GM19438 (cell line): ENCODE data around the gene CHCHD5.
A peak's percentile ranks its signal among the peaks of the same experiment; 100 is the strongest.
"Not testable (repeated sequence)": the region's sequence is repeated elsewhere in the genome, so short reads cannot be mapped to it uniquely, and the experiment has no call there.

Source experiments
- ATAC-seq: cut with Tn5 transposase; IDR thresholded peaks from one replicate; pipeline ENCODE4 v1.9.1; 2021; ENCODE audit warnings: low read depth; ENCODE audit not compliant: unreplicated experiment

The CHCHD5 gene, protein sequence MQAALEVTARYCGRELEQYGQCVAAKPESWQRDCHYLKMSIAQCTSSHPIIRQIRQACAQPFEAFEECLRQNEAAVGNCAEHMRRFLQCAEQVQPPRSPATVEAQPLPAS

DNA sequence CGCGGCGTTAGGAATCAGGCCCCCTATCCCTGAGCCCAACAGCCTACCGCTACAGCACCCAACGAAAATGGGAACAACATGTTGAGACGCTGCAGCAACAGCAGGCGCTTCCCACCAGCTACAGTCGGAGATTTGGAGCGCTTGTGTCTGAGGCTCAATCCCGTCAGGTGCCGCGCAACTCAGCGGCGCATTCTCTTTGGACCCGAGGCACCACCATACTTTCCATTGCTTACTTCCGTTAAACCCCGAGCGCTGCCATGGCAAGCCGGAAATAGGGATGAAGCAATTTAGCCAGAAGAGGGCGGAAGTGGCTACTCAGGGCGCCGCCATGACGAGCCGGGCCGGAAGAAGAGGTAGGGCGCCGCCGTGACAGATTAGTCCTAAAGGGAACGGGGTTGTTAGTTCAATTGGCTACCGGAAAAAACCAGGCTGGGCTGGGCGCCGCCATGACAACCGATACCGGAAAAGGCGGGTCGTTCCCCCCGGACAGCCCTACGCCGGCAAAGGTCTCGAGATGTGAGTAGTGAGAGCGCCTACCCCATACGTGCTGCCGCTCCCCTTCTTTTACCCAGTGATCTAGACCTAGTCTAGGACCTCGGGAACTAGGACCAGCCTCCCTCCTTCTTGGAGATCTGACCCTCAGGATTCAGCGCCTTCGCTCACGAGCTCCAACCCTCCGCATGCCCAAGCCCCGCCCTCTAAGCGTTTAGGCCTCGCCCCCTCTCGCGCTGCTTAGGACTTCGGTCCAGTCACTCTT, at the start of gene CHCHD5:
Gene CHCHD5, plus strand, starts transcription at position 476 of the 757 bp plus-strand sequence. Its CDS starts 39 bp downstream, at position 515.
- peak; percentile 91 for ATAC-seq

DNA sequence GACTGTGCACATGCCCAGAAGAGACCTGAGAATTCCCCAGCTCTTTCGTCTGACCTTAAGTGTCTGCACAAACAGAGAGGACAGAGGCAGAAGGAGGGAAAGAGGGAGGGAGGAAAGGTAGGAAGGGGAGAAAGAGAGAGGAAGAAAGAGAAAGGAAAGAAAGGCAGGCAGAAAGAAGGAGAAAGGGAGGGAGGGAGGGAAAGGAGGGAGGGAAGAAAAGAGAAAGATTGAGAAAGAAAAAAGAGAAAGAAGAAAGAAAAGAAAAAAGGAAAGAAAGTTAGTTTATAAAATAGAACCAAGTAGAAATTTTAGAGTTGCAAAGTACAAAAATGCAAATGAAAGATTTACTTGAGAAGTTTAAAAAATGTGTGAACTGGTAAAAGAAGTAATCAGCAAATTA, 49.6 kb upstream of the CHCHD5 start:
- ATAC-seq: no peak

DNA sequence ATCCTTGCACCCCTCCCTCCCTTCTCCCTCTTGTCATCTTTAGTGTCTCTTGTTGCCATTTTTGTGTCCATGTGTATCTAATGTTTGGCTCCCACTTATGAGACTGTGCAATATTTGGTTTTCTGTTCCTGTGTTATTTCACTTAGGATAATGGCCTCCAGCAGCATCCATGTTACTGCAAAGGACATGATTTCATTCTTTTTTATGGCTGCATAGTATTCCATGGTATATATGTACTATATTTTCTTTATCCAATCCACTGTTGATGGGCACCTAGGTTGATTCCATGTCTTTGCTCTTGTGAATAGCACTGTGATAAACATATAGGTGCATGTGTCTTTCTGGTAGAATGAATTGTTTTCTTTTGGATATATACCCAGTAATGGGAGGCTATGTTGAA, 47.7 kb upstream of the CHCHD5 start:
- not testable (repeated sequence) for ATAC-seq

DNA sequence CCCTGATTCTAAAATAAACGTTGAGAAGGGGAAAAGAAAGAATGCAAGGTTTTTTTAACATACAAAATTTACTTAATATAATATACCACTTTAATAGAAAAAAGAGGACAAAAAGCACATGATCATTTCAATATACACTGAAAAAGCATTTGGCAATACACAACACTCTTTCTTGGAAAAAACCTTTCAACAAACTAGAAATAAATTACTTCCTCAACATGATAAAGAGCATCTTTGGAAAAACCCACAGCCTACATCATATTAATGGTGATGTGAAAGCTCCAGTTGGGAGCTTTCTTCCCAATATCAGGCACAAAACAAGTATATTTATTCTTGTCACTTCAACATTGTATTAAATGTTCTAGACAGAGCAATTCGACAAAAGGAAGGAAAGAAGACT, 45.1 kb upstream of the CHCHD5 start:
- ATAC-seq: no peak

DNA sequence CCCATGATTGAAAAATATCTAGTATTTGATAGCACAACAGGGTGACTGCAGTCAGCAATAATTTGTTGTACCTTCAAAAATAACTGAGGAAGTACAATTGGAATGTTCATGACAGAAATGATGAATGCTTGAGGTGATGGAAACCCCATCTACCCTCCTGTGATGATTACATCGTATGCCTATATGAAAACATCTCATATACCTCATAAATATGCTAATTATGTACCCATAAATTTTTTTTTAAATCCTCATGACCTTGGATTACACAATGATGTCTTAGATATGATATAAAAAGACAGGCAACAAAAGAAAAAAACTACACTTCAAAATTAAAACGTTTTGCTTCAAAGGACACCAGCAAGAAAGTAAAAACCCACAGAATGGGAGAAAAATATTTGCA, 43.5 kb upstream of the CHCHD5 start:
- ATAC-seq: no peak

DNA sequence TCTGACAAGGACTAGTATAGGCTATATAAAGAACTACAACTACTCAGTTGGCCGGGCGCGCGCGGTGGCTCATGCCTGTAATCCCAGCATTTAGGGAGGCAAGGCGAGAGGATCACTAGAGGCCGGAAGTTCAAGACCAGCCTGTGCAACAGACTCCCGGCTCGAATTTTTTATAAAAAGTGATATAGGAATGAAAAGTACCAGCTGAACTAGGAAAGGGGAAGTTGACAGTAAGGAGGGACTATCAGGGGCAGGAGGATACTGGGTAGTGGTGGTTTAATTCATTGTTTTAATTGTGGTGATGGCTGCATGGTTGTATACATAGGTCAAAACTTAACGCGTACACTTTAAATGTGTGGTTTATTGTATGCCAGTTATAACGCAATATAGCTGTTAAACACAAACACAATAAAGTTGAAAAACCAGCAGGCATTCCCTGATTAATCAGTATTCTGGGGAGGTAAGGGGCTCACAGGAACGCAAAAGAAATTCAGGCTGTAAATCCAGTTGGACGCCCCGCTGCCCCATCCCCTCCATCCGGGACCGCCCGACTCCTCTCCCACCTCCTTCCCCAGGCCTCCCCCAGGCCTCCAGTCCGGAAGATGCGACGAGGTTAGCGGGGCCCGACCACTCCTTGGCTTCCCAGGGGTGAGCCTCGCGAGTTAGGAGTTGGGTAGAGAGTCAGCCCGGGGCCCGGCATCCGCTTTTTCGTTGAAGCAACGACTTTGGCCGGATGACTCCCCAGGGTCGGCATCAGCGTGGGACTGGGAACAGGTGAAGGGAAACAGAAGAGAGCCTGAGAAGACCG, 42.9 kb upstream of the CHCHD5 start:
- peak; percentile 53 for ATAC-seq

DNA sequence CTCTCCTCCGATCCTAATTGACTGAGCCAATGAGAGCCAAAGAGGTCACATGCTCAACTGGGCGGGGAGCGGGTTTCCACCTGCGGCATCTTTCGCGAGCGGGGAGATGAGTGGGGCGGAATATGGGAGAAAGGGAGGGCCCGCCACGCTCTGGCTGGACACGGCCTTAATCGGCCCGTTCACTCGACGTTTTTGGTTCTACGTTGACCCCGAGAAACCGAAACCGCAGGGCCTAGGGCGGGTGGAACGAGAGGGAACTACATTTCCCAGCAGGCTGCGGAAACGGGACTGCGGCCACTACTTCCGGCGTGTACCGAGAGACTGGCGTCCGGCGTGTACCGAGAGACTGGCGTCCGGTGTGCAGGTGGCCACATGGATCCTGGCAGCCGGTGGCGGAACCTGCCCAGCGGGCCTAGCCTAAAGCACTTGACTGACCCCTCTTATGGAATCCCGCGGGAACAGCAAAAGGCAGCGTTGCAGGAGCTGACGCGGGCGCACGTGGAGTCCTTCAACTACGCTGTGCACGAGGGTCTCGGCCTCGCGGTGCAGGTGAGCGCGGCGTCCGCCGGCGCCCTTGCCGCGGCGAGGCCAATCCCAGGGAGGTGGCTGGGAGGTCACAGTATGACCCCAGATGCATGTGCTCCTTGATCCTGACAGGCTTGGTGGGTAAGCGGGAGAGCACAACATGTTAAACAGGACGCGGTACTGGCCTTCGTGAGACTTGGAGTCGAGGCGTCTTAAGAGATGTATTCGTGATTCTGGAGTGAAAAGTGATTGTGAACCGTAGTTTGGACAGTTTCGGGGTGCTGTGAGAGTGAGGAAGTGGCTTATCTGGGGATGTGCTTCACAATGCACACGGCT, 42.1 kb upstream of the CHCHD5 start, which contains the start of gene POLR1B:
Gene POLR1B, plus strand, starts transcription at position 343 of the 861 bp plus-strand sequence. Its CDS starts 30 bp downstream, at position 373.
- ATAC-seq: peak; percentile 75

DNA sequence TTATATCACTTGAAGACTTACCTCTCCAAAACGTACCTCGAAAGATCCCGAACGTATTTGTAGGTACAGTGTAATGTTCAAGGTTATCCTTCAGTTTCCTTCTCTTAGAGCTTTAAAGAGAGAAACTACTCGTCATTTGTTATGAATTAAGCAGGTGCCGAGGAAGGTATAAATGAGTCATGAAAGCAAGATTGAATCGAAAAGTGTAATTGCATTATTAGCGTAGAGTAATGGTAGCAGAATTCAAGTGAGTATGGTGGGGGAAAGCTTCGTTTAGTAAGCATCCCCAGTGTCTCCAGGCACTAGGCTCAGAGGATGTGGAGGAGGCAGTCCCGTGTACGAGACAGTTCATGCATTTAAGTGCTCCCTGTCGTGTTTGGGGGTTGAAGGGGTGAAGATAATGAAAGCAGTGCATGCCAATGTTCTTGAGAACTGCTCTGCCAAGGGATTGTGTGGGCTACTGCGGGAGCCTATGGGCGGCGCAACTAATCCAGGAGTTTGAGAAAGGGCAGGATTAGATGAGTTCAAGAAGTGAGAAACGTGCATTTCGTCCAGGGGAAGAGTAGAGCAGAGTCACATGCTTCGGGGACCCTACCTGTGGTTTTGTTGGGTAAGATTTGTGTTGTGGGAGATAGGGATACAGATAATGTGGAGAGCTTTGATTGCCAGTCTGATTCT, 41.3 kb upstream of the CHCHD5 start:
- ATAC-seq: no peak

DNA sequence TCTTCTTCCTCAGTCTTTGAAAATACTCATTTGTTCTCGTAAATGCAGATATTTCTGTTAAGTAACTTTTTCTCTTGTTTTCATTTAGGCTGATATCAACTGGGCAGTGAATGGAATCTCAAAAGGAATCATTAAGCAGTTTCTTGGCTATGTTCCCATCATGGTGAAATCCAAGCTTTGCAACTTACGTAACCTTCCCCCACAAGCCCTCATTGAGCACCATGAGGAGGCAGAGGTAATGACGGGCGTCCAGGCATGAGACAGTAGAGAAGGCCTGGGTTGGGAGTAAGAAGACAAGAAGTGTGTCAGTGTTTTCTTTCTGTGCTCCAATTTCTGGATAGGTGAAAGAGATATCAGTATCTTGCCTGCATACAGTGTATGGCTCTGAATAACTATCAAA, 37.1 kb upstream of the CHCHD5 start:
- ATAC-seq: no peak

DNA sequence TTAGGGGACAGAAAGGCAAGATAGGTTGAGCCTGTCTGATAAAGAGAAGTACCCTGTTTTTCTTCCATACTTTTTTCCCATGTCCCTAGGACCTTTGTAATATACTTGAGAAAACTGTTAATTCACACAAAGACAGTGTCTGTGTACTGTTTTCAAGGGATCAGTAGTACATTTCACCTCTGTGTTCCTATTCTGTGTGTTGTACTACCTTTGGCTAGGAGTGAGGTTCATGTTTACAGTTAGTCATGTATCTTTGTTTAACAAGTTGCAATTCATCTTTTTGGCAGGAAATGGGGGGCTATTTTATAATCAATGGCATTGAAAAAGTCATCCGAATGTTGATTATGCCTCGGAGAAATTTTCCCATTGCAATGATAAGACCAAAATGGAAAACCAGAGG, 35.4 kb upstream of the CHCHD5 start:
- no peak for ATAC-seq

DNA sequence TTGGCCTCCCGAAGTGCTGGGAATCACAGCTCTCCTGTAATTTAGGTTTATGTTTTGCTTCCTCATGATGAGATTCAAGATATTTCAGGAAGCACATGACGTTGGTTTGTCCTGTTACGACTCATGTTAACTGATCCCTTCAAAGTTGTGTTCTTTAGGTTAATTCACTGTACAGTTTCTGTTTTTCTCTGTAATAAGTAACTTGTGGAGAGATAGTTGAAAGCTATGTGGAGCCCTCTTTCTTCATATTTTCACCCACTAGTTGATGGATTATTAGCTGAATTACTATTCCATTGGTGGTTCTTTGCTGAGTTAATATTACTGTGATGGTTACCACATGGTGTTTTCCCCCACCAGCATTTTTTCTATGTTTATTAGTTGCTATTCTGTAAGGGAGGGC, 18.3 kb upstream of the CHCHD5 start:
- peak; percentile 68 for ATAC-seq

DNA sequence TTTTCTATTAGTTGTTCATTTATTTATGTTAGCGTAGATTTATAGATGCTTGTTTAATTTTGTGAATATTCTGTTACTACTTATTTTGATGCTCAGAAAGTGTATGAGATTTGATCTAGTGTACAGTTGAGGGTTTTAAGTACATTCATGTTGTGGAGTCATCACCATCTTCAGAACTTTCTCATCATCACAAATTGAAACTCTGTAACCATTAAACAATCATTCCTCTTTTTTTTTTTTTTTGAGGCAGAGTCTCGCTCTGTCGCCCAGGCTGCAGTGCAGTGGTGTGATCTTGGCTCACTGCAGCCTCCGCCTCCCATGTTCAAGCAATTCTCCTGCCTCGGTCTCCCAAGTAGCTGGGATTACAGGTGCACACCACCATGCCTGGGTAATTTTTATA, 17.9 kb upstream of the CHCHD5 start:
- ATAC-seq: peak; percentile 32

DNA sequence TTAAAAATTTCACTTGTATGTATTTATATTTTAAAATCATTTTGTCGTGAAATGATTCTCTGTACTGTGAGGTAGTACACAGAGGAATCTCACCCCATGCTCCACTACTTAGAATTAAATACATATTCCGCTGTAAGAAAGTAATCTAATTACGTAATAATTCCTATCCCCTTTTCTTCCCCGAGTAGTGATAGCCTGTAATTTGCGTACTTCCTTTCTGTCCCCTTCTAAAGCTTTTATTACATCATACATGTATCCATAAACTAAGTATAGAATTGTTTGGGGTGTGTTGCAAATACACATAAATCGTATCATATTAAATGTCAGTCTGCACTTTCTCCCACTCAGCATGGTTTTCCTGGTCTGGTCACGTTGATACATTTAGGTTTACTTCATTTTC, 12.4 kb upstream of the CHCHD5 start:
- ATAC-seq: no peak

DNA sequence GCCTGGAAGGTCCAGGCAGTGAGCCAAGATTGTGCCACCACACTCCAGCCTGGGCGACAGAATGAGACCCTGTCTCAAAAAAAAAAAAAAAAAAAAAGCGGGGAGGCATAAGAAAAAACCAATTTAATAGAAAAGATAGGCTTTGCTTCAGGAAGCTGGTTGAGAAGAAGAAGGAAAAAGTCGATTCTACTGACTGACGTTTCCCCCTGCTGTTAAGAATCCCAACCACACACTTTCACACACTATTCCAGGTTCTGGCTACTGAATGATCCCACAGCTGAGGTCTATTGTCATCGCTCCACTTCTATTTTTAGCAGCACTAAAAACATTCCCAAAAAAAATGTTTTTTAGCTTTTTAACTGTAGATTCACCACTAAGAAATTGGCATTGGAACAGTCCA, 6.7 kb upstream of the CHCHD5 start:
- no peak for ATAC-seq

DNA sequence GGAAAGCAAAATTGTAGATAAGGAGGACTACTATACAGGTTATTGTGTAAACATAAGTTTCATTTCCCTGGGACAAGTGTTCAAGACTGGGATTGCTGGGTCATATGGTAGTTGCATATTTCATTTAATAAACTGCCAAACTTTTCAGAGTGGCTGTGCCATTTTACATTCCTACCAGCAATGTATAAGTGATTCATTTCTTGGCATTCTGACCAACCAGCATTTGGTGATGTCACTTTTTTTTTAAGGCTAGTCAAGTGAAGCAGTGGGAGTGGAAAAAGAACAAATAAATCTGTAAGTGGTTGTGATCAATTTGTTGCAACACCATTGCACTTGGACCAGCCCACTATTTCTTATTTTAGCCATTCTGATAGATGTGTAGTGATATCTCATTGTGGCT, 5.2 kb upstream of the CHCHD5 start:
- ATAC-seq: no peak

DNA sequence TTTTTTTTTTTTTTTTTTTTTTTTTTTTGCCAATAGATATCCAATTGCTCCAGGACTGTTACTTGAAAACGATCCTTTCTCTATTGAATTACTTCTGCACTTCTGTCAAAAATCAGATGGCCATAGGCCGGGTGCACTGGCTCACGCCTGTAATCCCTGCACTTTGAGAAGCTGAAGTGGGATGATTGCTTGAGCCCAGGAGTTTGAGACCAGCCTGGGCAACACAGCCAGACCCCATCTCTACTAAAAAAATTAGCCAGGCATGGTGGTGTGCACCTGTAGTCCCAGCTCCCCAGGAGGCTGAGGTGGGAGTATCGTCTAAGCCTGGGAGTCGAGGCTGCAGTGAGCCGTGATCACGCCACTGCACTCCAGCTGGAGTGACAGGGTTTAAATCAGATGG, 4.3 kb upstream of the CHCHD5 start:
- ATAC-seq: no peak

DNA sequence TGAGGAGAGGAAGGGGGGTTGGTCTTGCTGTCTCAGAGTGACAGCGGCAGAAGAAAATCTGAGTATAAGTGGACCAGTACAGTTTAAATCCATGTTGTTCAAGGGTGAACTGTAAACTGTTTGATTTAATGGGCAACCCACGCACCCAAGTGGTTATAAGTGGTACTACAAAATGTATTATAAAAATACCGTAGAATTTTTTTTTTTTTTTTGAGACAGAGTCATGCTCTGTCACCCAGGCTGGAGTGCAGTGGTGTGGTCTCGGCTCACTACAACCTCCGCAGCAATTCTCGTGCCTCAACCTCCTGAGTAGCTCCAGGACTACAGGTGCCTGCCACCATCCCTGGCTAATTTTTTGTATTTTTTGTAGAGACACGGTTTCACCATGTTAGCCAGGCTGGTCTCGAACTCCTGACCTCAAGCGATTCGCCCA, 2.1 kb upstream of the CHCHD5 start:
- no peak for ATAC-seq

DNA sequence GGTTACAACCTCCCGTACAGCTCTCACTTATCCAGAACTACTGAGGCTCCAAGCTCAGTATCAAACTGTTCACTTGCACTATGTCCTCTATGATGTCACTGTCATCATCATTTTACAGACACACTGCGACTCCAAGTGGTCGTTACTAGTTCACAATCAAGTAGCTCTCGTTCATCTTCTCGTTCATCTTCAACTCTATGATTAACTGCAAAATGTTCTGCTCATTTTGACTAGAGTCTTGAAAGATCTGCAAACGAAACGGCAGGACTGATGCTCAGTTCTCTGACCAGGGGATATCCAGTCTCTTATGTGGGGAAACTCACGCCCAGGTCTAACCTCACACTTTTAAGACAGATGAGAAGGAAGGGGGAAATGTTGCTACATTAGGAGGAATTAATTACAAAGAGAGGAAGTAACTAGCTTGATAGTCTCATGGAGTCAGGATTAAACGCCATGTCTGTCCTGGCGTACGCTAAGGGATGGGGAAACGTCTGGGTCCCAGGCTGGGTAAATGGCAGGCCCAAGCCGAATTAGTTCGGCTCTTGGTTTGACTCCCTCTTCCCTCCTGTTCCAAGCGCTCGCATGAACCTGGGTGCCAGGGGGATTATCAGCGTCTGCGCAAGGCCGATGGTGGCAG, 794 bp upstream of the CHCHD5 start:
- no peak for ATAC-seq

DNA sequence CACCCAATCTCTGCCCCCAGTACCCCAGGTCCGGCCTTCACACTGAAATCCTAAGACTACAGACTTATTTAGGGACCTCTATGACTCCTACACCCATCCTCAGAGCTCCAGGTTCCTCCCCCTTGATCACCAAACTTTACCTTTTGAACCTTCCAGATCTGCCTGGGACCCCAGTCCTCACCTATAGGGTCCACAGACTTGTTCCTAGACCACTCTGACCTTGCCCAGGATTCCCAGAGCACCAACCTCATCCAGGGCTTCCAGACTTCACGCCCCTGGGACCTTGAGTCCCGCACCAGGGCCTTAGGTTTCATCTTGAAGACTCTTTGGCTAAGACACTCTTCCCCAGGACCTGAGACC, 462 bp downstream of the CHCHD5 start:
- no peak for ATAC-seq

DNA sequence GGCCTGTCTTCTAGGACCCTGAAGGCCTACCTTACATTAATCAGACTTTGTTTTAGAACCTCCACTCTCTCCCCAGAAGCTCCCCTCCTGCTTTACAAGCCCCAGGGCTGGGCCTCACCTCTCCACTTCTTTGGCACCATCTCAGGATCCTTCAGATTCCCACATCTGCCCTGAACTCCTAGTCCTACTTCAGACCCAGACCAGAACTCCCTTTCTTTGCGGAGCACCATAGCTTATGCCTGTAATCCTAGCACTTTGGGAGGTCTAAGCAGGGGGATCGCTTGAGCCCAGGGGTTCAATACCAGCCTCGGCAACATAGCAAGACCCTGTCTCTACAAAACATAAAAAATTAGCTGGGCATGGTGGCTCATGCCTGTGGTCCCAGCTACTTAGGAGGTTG, 991 bp downstream of the CHCHD5 start:
- ATAC-seq: no peak
